Calu3 (cell line): ENCODE measurements around the gene ARMC7. TPM values are rescaled to one million over a fixed set of nuclear protein-coding genes. Genes with fewer than 3 reads are reported as not detected.

Experiments
- BruUV-seq: library from RNA; stranded (reverse); fragments of 400-500 nt; replicated peaks from 2 replicates; lab custom pipeline; 2021; lab: Mats Ljungman, UMichigan
- CTCF ChIA-PET: fragments of 300-600 bp; sonication (Branson Sonifier 250); formaldehyde crosslinking; loops from one replicate; lab custom pipeline; 2022; ENCODE audit warnings: antibody characterized with exemption; lab: Charles Lee
- DNase-seq: peaks from one replicate; pipeline ENCODE4 v3.0.0; 2022
- H3K27ac Mint-ChIP-seq: one replicate; pipeline ENCODE4 v1.8.0; 2022; ENCODE audit warnings: mixed read lengths; ENCODE audit not compliant: unreplicated experiment
- H3K27me3 Mint-ChIP-seq: one replicate; pipeline ENCODE4 v1.8.0; 2022; ENCODE audit warnings: mixed read lengths; ENCODE audit not compliant: unreplicated experiment
- H3K36me3 Mint-ChIP-seq: one replicate; pipeline ENCODE4 v1.8.0; 2022; ENCODE audit warnings: mild to moderate bottlenecking, moderate library complexity, mixed read lengths; ENCODE audit not compliant: insufficient read depth, unreplicated experiment
- H3K4me1 Mint-ChIP-seq: one replicate; pipeline ENCODE4 v1.8.0; 2022; ENCODE audit warnings: mild to moderate bottlenecking, low read depth, mixed read lengths; ENCODE audit not compliant: unreplicated experiment
- H3K4me3 Mint-ChIP-seq: one replicate; pipeline ENCODE4 v1.8.0; 2022; ENCODE audit warnings: mild to moderate bottlenecking, low read depth, moderate library complexity, mixed read lengths; ENCODE audit not compliant: unreplicated experiment
- H3K9me3 Mint-ChIP-seq: one replicate; pipeline ENCODE4 v1.8.0; 2022; ENCODE audit warnings: low read depth, mixed read lengths; ENCODE audit not compliant: unreplicated experiment
- CTCF ChIP-seq: fragments of 200-600 bp; IDR thresholded peaks from one replicate; pipeline ENCODE4 v1.8.0; 2022; ENCODE audit warnings: antibody characterized with exemption; ENCODE audit not compliant: unreplicated experiment
- intact Hi-C: fragments of 100-400 bp; cut with micrococcal nuclease; formaldehyde crosslinking; loops from one replicate; pipeline ENCODE4 v1.10.0; 2022; ENCODE audit not compliant: unreplicated experiment
- total RNA-seq: library from RNA; stranded (reverse); gene quantifications from 2 replicates; pipeline ENCODE4 v1.2.3, GENCODE V29; 2022

The ARMC7 gene
- total RNA-seq, 1 experiment from 2014 or later: 18.6 TPM

GRCh38 chr17:75105126-75106080 is 4.4 kb upstream of the ARMC7 start:
- peaks cover 19% of the 10 kb centered on the region for H3K4me1 Mint-ChIP-seq
- TSS peak; percentile 13 for BruUV-seq
- H3K4me3 Mint-ChIP-seq: peak overlapping the region; percentile 20
- no peaks in the 10 kb centered on the region for H3K9me3 Mint-ChIP-seq
- H3K36me3 Mint-ChIP-seq: peaks cover 99% of the 10 kb centered on the region
- intact Hi-C loops: loop anchor here (1.0 kb wide), 1 partner anchor 36 kb away; no protein-coding TSS in a partner anchor
- H3K27me3 Mint-ChIP-seq: no peaks in the 10 kb centered on the region
- DNase-seq: peak; percentile 76
- H3K27ac Mint-ChIP-seq: peak overlapping the region; percentile 90
- TF ChIP-seq CTCF: peak; percentile 77
- CTCF ChIA-PET: interaction anchor here (0.6 to 1.9 kb wide), 11 partner anchors 9 to 145 kb away, joined by 3 to 17 read pairs (median 4); no protein-coding TSS in a partner anchor

- CTCF ChIA-PET: no interaction called here
- Mint-ChIP-seq H3K27me3 (no peaks in the 10 kb centered on the region), H3K4me3 (peak overlapping the region; percentile 85), H3K4me1 (peaks cover 28% of the 10 kb centered on the region), H3K36me3 (peaks cover 97% of the 10 kb centered on the region), H3K9me3 (no peaks in the 10 kb centered on the region), H3K27ac (peak overlapping the region; percentile 55)
- intact Hi-C loops: no loop called here
- DNase-seq: no peak
- TF ChIP-seq CTCF: no peak
- BruUV-seq: no TSS peak
Measured at GRCh38 chr17:75108193-75108592, 1.6 kb upstream of the ARMC7 start.

- Mint-ChIP-seq H3K27me3 (no peaks in the 10 kb centered on the region), H3K4me1 (peaks cover 29% of the 10 kb centered on the region), H3K27ac (peak overlapping the region; percentile 55), H3K4me3 (peak overlapping the region; percentile 85), H3K36me3 (peaks cover 96% of the 10 kb centered on the region), H3K9me3 (no peaks in the 10 kb centered on the region)
- intact Hi-C loops: no loop called here
- no peak for TF ChIP-seq CTCF
- BruUV-seq: no TSS peak
- CTCF ChIA-PET: interaction anchor here (0.6 to 1.3 kb wide), 7 partner anchors 12 to 241 kb away, joined by 3 to 6 read pairs (median 4); partner anchors contain the start of gene MRPL58
- peak; percentile 22 for DNase-seq
Measured at GRCh38 chr17:75109046-75109406, 743 bp upstream of the ARMC7 start.

- Mint-ChIP-seq H3K4me3 (peak overlapping the region; percentile 85), H3K27me3 (no peaks in the 10 kb centered on the region), H3K36me3 (peaks cover 92% of the 10 kb centered on the region), H3K4me1 (peaks cover 31% of the 10 kb centered on the region), H3K27ac (peak overlapping the region; percentile 94), H3K9me3 (no peaks in the 10 kb centered on the region)
- DNase-seq: peak; percentile 46
- TF ChIP-seq CTCF: no peak
- intact Hi-C loops: loop anchor here (5.0 kb wide), 2 partner anchors 62 to 302 kb away; no protein-coding TSS in a partner anchor
- no TSS peak for BruUV-seq
- CTCF ChIA-PET: interaction anchor here (0.6 to 1.6 kb wide), 9 partner anchors 20 to 102 kb away, joined by 3 to 8 read pairs (median 3); partner anchors contain the start of genes MRPL58 and NT5C
Measured at GRCh38 chr17:75110234-75110937, 617 bp downstream of the ARMC7 start.
